Measurements from ENCODE around the gene PADI3. TPM values are rescaled to one million over a fixed set of nuclear protein-coding genes. Genes with fewer than 3 reads are reported as not detected.

PADI3 gene
- total and polyA plus RNA-seq, 12 donors: not detected

GRCh38 chr1:17250601-17251000 is 1.7 kb downstream of the PADI3 start:
- Histone ChIP-seq H3K4me1 (replicated peaks in 1 of 2) (no peaks in the 10 kb centered on the region), H3K27ac (no peak overlapping the region), H3K36me3 (replicated peaks in 1 of 2) (no peaks in the 10 kb centered on the region), H3K27me3 (no peaks in the 10 kb centered on the region), H3K4me3 (no peak overlapping the region), H3K9me3 (replicated peaks in 1 of 3) (no peaks in the 10 kb centered on the region)
- DNase-seq: peak; percentile 36 to 83 (median 72)
- intact Hi-C loops (cut with DNase I): no loop called here
- 22 to 50% (median 34%) methylated on average over 3 to 7 of the region's 7 CpGs for WGBS, 4 donors
- TF ChIP-seq POLR2A (IDR thresholded peaks at IDR 0.05) (no peak), CTCF (IDR thresholded peaks at IDR 0.05) (no peak)

GRCh38 chr1:17251246-17251645 is 2.3 kb downstream of the PADI3 start:
- no peak for DNase-seq
- 65 to 71% (median 68%) methylated on average over 5 of the region's 5 CpGs for WGBS, 4 donors
- no peaks in the 10 kb centered on the region for H3K36me3 ChIP-seq (replicated peaks in 1 of 2)
- no peaks in the 10 kb centered on the region for H3K9me3 ChIP-seq (replicated peaks in 1 of 3)
- H3K4me3 ChIP-seq: no peak overlapping the region
- TF ChIP-seq POLR2A (IDR thresholded peaks at IDR 0.05): no peak
- no peak for TF ChIP-seq CTCF (IDR thresholded peaks at IDR 0.05)
- intact Hi-C loops (cut with DNase I): no loop called here
- no peak overlapping the region for H3K27ac ChIP-seq
- no peaks in the 10 kb centered on the region for H3K27me3 ChIP-seq
- H3K4me1 ChIP-seq (replicated peaks in 1 of 2): no peaks in the 10 kb centered on the region

- DNase-seq: no peak
- Histone ChIP-seq H3K27ac (no peak overlapping the region), H3K27me3 (no peaks in the 10 kb centered on the region), H3K4me3 (no peak overlapping the region), H3K4me1 (replicated peaks in 1 of 2) (no peaks in the 10 kb centered on the region), H3K9me3 (replicated peaks in 1 of 3) (no peaks in the 10 kb centered on the region), H3K36me3 (replicated peaks in 1 of 2) (no peaks in the 10 kb centered on the region)
- TF ChIP-seq CTCF (IDR thresholded peaks at IDR 0.05) (no peak), POLR2A (IDR thresholded peaks at IDR 0.05) (no peak)
- intact Hi-C loops (cut with DNase I): no loop called here
- WGBS, 4 donors: 56 to 87% (median 62%) methylated on average over 3 of the region's 3 CpGs
These were observed 2.9 kb downstream of the PADI3 start for GRCh38 chr1:17251701-17252376.

- 46 to 100% (median 75%) methylated on average over 2 to 5 of the region's 5 CpGs for WGBS, 4 donors
- peaks cover 7% of the 10 kb centered on the region for H3K27me3 ChIP-seq
- no peaks in the 10 kb centered on the region for H3K36me3 ChIP-seq (replicated peaks in 1 of 2)
- DNase-seq: no peak
- H3K27ac ChIP-seq: no peak overlapping the region
- no peak for TF ChIP-seq CTCF (IDR thresholded peaks at IDR 0.05)
- no peak for TF ChIP-seq POLR2A (IDR thresholded peaks at IDR 0.05)
- no peaks in the 10 kb centered on the region for H3K9me3 ChIP-seq (replicated peaks in 1 of 3)
- H3K4me1 ChIP-seq (replicated peaks in 1 of 2): no peaks in the 10 kb centered on the region
- no peak overlapping the region for H3K4me3 ChIP-seq
- intact Hi-C loops (cut with DNase I): no loop called here
These were observed 6.4 kb downstream of the PADI3 start for GRCh38 chr1:17255336-17255735.

All from adrenal gland (tissue), 12 donors.